SKM-1 (cell line): Measurements from ENCODE around the gene ACOT7.
"Not testable (repeated sequence)": the region's sequence is repeated elsewhere in the genome, so short reads cannot be mapped to it uniquely, and the experiment has no call there.

Experiments used
- DNase-seq: peaks from one replicate; lab custom pipeline; 2025; ENCODE audit not compliant: unreplicated experiment; lab: John Stamatoyannopoulos, UW

Gene ACOT7

GRCh38 chr1:6393400-6394187 lies at the start of gene ACOT7:
Gene ACOT7, minus strand, starts transcription at chr1:6393767. Its CDS starts 368 bp downstream, at chr1:6393399.
- DNase-seq: peak; percentile 90

GRCh38 chr1:6441586-6441985 lies 48.0 kb upstream of the ACOT7 start:
- no peak for DNase-seq

- no peak for DNase-seq
These were observed 46.9 kb upstream of the ACOT7 start for GRCh38 chr1:6440198-6441126.

GRCh38 chr1:6438047-6438525 lies 44.5 kb upstream of the ACOT7 start:
- no peak for DNase-seq

GRCh38 chr1:6437012-6437700 lies 43.6 kb upstream of the ACOT7 start:
- DNase-seq: not testable (repeated sequence)

GRCh38 chr1:6436277-6436676 lies 42.7 kb upstream of the ACOT7 start:
- DNase-seq: not testable (repeated sequence)

GRCh38 chr1:6435547-6435946 lies 42.0 kb upstream of the ACOT7 start:
- DNase-seq: no peak

- no peak for DNase-seq
These were observed 41.6 kb upstream of the ACOT7 start for GRCh38 chr1:6435129-6435528.

- no peak for DNase-seq
These were observed 40.6 kb upstream of the ACOT7 start for GRCh38 chr1:6434186-6434585.

- DNase-seq: not testable (repeated sequence)
These were observed 38.3 kb upstream of the ACOT7 start for GRCh38 chr1:6431645-6432579.

GRCh38 chr1:6429660-6430411 lies 36.3 kb upstream of the ACOT7 start:
- DNase-seq: not testable (repeated sequence)

GRCh38 chr1:6428453-6428852 lies 34.9 kb upstream of the ACOT7 start:
- not testable (repeated sequence) for DNase-seq

GRCh38 chr1:6427441-6428390 lies 34.1 kb upstream of the ACOT7 start:
- DNase-seq: no peak

- DNase-seq: no peak
These were observed 33.4 kb upstream of the ACOT7 start for GRCh38 chr1:6426972-6427350.

- no peak for DNase-seq
These were observed 32.9 kb upstream of the ACOT7 start for GRCh38 chr1:6426277-6426971.

- DNase-seq: no peak
These were observed 32.1 kb upstream of the ACOT7 start for GRCh38 chr1:6425658-6426057.
